ENCODE results near the gene RBM3. TPM values are rescaled to one million over a fixed set of nuclear protein-coding genes. Genes with fewer than 3 reads are reported as not detected.

The RBM3 gene
- polyA plus RNA-seq, 3 donors, result 187 to 302 (median 203) TPM

- no peak for TF ChIP-seq CTCF (IDR thresholded peaks at IDR 0.05)
- Histone ChIP-seq H3K4me3 (replicated peaks in 1 of 3; ENCODE audit: low read depth in 2 of 3, low read length in 3 of 3) (no peak overlapping the region), H3K79me2 (ENCODE audit: insufficient read depth, low read length) (no peaks in the 10 kb centered on the region), H3K36me3 (replicated peaks in 1 of 2; ENCODE audit: control insufficient read depth in 1 of 2, insufficient read depth in 2 of 2, low read length in 2 of 2) (no peaks in the 10 kb centered on the region), H2AFZ (ENCODE audit: insufficient read depth, low read depth, low read length, poor library complexity, severe bottlenecking) (no peak overlapping the region), H3K27ac (ENCODE audit: low read depth in 1 of 2, low read length in 2 of 2) (no peak overlapping the region), H3K4me2 (replicated peaks; ENCODE audit: extremely low read depth, low read length, poor library complexity, severe bottlenecking) (no peak overlapping the region), H3K27me3 (ENCODE audit: control insufficient read depth in 2 of 2, insufficient read depth in 2 of 2, low read length in 2 of 2) (no peaks in the 10 kb centered on the region), H3K9ac (ENCODE audit: insufficient read depth, low read length, poor library complexity, severe bottlenecking) (no peak overlapping the region), H3K4me1 (ENCODE audit: control insufficient read depth in 1 of 2, insufficient read depth in 2 of 2, low read length in 2 of 2) (peaks cover 16 to 17% of the 10 kb centered on the region in 2 donors), H3K9me3 (replicated peaks in 1 of 2; ENCODE audit: control insufficient read depth in 1 of 2, insufficient read depth in 1 of 2, low read length in 2 of 2) (no peaks in the 10 kb centered on the region), H4K20me1 (ENCODE audit: insufficient read depth, low read length) (no peaks in the 10 kb centered on the region)
- intact Hi-C loops (cut with micrococcal nuclease), result no loop called here
- DNase-seq, result no peak
- H3K27ac Mint-ChIP-seq, result no peak overlapping the region
- H3K4me1 Mint-ChIP-seq, result peaks cover 26% of the 10 kb centered on the region
- no peak overlapping the region for H3K4me3 Mint-ChIP-seq
- no peaks in the 10 kb centered on the region for H3K36me3 Mint-ChIP-seq
- peaks cover 0 to 3% (median 0%) of the 10 kb centered on the region in 7 donors for H3K9me3 Mint-ChIP-seq
- peaks cover 0 to 8% (median 2%) of the 10 kb centered on the region in 3 donors for H3K27me3 Mint-ChIP-seq (ENCODE audit: low read depth in 3 of 3)
- no CpG with 5 or more reads among the region's 6 CpGs for WGBS (ENCODE audit: insufficient coverage)
Observed at GRCh38 chrX:48613502-48614160, 39.3 kb downstream of the RBM3 start.

- Mint-ChIP-seq H3K9me3 (peaks cover 0 to 3% (median 0%) of the 10 kb centered on the region in 7 donors), H3K36me3 (no peaks in the 10 kb centered on the region), H3K4me3 (no peak overlapping the region), H3K4me1 (peaks cover 32% of the 10 kb centered on the region), H3K27ac (peak overlapping the region in 3 of 7 donors; percentile 1), H3K27me3 (ENCODE audit: low read depth in 3 of 3) (peaks cover 0 to 8% (median 0%) of the 10 kb centered on the region in 3 donors)
- peaks cover 21 to 24% of the 10 kb centered on the region in 2 donors for H3K4me1 ChIP-seq (ENCODE audit: control insufficient read depth in 1 of 2, insufficient read depth in 2 of 2, low read length in 2 of 2)
- no peak for TF ChIP-seq CTCF (IDR thresholded peaks at IDR 0.05)
- no peak overlapping the region for H3K27ac ChIP-seq (ENCODE audit: low read depth in 1 of 2, low read length in 2 of 2)
- DNase-seq, result peak in 1 of 3 donors; percentile 7
- H3K79me2 ChIP-seq (ENCODE audit: insufficient read depth, low read length), result no peaks in the 10 kb centered on the region
- no peak overlapping the region for H3K4me3 ChIP-seq (replicated peaks in 1 of 3; ENCODE audit: low read depth in 2 of 3, low read length in 3 of 3)
- H3K9ac ChIP-seq (ENCODE audit: insufficient read depth, low read length, poor library complexity, severe bottlenecking), result no peak overlapping the region
- no peaks in the 10 kb centered on the region for H3K9me3 ChIP-seq (replicated peaks in 1 of 2; ENCODE audit: control insufficient read depth in 1 of 2, insufficient read depth in 1 of 2, low read length in 2 of 2)
- peak overlapping the region; percentile 36 for H2AFZ ChIP-seq (ENCODE audit: insufficient read depth, low read depth, low read length, poor library complexity, severe bottlenecking)
- no peaks in the 10 kb centered on the region for H3K27me3 ChIP-seq (ENCODE audit: control insufficient read depth in 2 of 2, insufficient read depth in 2 of 2, low read length in 2 of 2)
- H4K20me1 ChIP-seq (ENCODE audit: insufficient read depth, low read length), result no peaks in the 10 kb centered on the region
- no peak overlapping the region for H3K4me2 ChIP-seq (replicated peaks; ENCODE audit: extremely low read depth, low read length, poor library complexity, severe bottlenecking)
- WGBS (ENCODE audit: insufficient coverage), result 0% methylated on average over 1 of the region's 5 CpGs
- intact Hi-C loops (cut with micrococcal nuclease), result no loop called here
- no peaks in the 10 kb centered on the region for H3K36me3 ChIP-seq (replicated peaks in 1 of 2; ENCODE audit: control insufficient read depth in 1 of 2, insufficient read depth in 2 of 2, low read length in 2 of 2)
Observed at GRCh38 chrX:48616576-48616975, 42.3 kb downstream of the RBM3 start.

Measured in CD14-positive monocyte (primary cell).